Measurements from ENCODE around the gene FIZ1. TPM values are rescaled to one million over a fixed set of nuclear protein-coding genes. Genes with fewer than 3 reads are reported as not detected.

FIZ1 gene
- total RNA-seq, 1 experiment from 2014 or later: 21.5 TPM

DNA sequence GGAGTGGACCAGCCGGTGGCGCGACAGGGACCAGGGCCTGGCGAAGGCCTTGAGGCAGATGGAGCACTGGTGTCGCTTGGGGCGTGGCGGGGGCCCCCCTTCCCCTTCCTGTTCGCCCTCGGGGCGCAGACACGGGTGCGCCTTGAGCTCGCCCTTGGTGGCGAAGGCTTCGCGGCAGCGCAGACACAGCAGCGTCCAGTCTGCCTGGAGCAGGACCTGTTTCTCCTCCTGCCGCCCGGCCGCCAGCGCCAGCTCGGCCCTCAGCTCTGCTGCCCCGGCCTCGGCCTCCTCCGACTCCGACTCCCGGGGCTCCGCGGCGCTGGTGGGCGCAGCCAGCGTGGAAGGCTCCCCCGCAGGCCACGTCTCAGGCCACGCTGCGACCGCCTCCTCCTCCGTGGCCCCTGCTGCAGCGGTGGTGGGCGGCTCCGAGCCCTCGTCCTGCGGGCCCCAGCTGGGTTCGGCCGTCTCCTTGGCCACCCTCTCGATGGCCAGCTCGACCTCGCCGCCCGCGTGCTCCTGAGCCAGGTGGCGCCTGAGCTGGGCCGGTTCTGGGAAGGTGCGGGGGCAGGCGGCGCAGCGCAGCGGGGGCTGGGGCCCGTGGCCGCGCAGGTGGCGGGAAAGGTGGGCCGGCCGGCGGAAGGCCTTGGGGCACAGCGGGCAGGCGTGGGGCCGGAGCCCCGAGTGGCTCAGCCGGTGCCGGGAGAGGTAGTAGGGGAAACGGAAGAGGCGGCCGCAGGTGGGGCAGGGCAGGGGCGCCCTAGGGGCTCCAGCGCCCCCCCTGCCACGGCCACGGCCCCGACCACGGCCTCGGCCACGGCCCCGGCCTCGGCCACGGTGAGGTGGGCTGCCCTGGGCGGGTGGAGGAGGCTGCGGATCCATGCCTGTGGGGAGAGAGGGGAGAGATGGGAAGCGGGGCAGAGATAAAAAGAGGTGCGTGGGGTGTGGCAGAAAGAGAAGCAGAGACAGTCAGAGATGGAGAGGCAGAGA, 20.3 kb downstream of the FIZ1 start:
- Mint-ChIP-seq H3K27ac (peak overlapping the region in 1 of 3 experiments; percentile 92; a peak in 2 of 7 replicates), H3K27me3 (ENCODE audit: low read depth) (peaks cover under 1% of the 10 kb centered on the region; the same call in 1 of the 2 replicates), H3K36me3 (ENCODE audit: insufficient read depth in 1 of 3, low read depth in 3 of 3) (peaks cover 9 to 25% (median 19%) of the 10 kb centered on the region in 3 experiments), H3K4me1 (peaks cover 9 to 15% of the 10 kb centered on the region in 2 experiments), H3K9me3 (no peaks in the 10 kb centered on the region), H3K4me3 (peak overlapping the region; percentile 89 to 95)
- H3K27ac ChIP-seq (ENCODE audit: insufficient read length, low read depth, low read length): no peak overlapping the region
- H2AFZ ChIP-seq (ENCODE audit: low read length): no peak overlapping the region
- no peak for DNase-seq
- H2BK12ac ChIP-seq (ENCODE audit: insufficient read length, low read depth, low read length): no peak overlapping the region
- no peak for TF ChIP-seq CTCF (conservative IDR thresholded peaks at IDR 0.05)
- H3K14ac ChIP-seq (ENCODE audit: insufficient read depth, low read length): no peak overlapping the region
- H2BK5ac ChIP-seq (ENCODE audit: insufficient read length, low read length): no peak overlapping the region
- no peaks in the 10 kb centered on the region for H3K4me1 ChIP-seq (ENCODE audit: insufficient read depth, low read length)
- WGBS (ENCODE audit: extremely low coverage, insufficient read length, low lambda C conversion rate): no CpG with 5 or more reads among the region's 90 CpGs
- peak overlapping the region; percentile 76 for H3K4me2 ChIP-seq (ENCODE audit: insufficient read depth, insufficient read length, low read length)
- no peak overlapping the region for H3K4ac ChIP-seq (ENCODE audit: low read depth, low read length)
- no peak overlapping the region for H4K5ac ChIP-seq (ENCODE audit: insufficient read length, low read depth, low read length)
- peak overlapping the region; percentile 88 for H3K9ac ChIP-seq (ENCODE audit: extremely low read depth, insufficient read length, low read length)
- no peak overlapping the region for H4K8ac ChIP-seq (replicated peaks; ENCODE audit: insufficient read length, low read depth, low read length)
- no peaks in the 10 kb centered on the region for H3K9me3 ChIP-seq (ENCODE audit: control insufficient read depth, low read depth, low read length)
- no peaks in the 10 kb centered on the region for H3K23me2 ChIP-seq (ENCODE audit: insufficient read length, low read depth, low read length, poor library complexity, severe bottlenecking)
- H3K79me1 ChIP-seq (ENCODE audit: insufficient read depth, low read depth, low read length, poor library complexity, severe bottlenecking): peaks cover 3% of the 10 kb centered on the region
- H3K56ac ChIP-seq (ENCODE audit: insufficient read length, low read depth, low read length): no peak overlapping the region
- H3K27me3 ChIP-seq (ENCODE audit: insufficient read depth, low read length): no peaks in the 10 kb centered on the region
- no peak overlapping the region for H3T11ph ChIP-seq (ENCODE audit: low read length)
- no peaks in the 10 kb centered on the region for H4K20me1 ChIP-seq (ENCODE audit: control insufficient read depth, insufficient read depth, insufficient read length)
- H2AK5ac ChIP-seq (ENCODE audit: insufficient read length, low read length): no peak overlapping the region
- no peak overlapping the region for H3K23ac ChIP-seq (ENCODE audit: insufficient read length, low read depth, low read length)
- no peak overlapping the region for H3K18ac ChIP-seq (ENCODE audit: insufficient read length, low read depth, low read length)
- H4K91ac ChIP-seq (ENCODE audit: insufficient read length, low read depth, low read length): no peak overlapping the region
- no peak overlapping the region for H2BK120ac ChIP-seq (ENCODE audit: low read depth, low read length, poor library complexity, severe bottlenecking)
- no peak overlapping the region for H2BK15ac ChIP-seq (ENCODE audit: low read depth, low read length)
- H3K79me2 ChIP-seq (ENCODE audit: insufficient read depth, low read length): peaks cover 1% of the 10 kb centered on the region; the same call in 1 of the 2 replicates
- no peak overlapping the region for H2BK20ac ChIP-seq (ENCODE audit: low read depth, low read length, poor library complexity, severe bottlenecking)
